NCI-H345 treated with DMSO at 0.1 percent for 48 hours (cell line): ENCODE measurements around the gene CAMKK2.
"Not testable (repeated sequence)": the region's sequence is repeated elsewhere in the genome, so short reads cannot be mapped to it uniquely, and the experiment has no call there.

Experiments used
- DNase-seq: peaks from one replicate; lab custom pipeline; 2025; ENCODE audit not compliant: unreplicated experiment; lab: John Stamatoyannopoulos, UW

Gene CAMKK2

DNA sequence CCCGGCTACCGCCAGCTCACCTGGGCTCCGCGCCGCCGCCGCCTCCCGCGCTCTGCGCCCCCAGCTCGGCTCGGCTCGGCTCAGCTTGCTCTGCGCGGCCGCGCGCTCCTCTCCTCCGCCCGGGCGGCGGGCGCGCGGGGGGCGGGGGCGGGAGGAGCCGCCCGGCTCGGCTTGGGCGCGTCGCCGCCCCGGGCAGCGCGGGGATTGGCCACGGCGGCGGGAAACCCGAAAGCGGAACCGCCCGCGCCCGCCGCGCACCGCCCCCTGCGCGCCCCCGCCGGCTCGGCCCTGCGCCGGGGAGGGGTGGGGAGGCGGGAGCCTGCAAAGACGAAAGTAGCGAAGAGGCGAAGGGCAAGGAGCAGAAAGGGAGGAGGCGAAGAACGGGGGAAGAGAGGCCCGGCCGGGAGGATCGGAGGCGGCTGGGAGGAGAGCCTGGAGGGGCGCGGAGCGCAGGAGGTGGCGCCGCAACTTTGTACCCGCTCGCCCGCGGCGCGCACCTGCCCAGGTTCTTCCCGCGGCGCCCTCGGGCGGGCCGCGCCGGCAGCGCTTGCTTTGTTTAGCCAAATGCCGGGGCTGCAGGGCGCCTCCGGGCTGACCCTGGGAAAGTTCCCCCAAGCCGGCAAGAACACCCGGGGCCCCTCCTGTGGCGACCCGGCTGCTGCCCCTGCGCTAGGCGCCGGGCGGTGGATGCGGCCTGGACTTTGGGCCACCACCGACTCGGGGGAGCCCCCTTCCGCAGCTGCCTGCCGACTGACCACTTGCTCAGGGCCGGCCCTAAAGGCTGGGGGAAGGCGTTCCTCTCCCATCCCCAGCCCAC is at the start of gene CAMKK2:
Gene CAMKK2 (minus strand): TSS at position 92 of the 817 bp plus-strand sequence. CDS start 22,183 bp downstream, outside the sequence.
- peak; percentile 54 for DNase-seq

DNA sequence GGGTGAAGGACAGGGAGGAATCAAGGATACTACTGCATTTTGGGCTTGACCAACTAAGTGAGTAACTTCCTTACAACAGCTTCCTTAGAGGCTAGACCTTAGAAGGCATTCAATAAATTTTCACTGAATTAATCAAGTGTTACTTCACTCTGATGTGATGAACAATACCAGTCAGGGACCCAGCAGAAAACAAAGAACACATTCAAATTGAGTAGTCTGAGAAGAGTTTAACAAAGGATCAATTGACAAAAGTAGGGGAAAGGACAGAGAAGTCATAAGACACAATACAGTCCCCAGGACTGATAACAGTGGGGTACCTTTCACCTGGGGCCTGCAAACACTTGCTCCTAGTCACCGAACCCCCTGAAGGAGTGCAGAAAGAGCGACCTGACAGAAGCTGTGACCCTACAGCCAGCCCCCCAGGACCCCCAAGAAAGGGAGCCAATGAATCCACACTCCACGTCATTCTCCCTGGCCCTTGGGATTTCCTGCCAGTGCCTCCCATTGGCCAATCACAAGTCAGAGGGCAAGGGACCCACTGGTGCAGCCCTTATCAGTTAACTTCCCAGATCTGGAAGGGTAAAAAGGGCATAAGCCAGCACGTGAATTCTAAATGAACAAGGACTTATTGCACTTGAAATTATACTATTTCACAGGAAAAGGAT is 48.8 kb upstream of the CAMKK2 start:
- DNase-seq = no peak

- DNase-seq = no peak
These were observed 48.0 kb upstream of the CAMKK2 start for GRCh38 chr12:121344506-121344905.

- no peak for DNase-seq
These were observed 40.9 kb upstream of the CAMKK2 start for GRCh38 chr12:121337416-121337815.

- peak; percentile 59 for DNase-seq
These were observed 38.2 kb upstream of the CAMKK2 start for GRCh38 chr12:121334513-121335343.

DNA sequence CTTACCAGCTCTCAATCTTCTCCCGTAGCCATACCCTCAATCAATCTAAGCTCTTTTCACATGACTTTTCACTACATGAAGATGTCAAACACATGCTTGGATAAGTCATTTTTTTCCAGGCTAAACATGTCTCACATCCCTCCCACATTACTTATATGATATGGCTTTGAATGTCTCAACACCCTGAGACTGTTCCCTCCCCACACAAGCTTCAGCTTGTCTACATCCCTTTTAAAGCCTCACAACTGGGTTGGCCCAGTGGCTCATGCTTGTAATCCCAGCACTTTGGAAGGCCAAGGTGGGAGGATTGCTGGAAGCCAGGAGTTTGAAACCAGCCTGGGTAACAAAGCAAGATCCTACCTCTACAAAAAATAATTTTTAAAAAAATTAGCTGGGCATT is 37.2 kb upstream of the CAMKK2 start:
- DNase-seq = no peak

- DNase-seq = no peak
These were observed 34.7 kb upstream of the CAMKK2 start for GRCh38 chr12:121331248-121331647.

- no peak for DNase-seq
These were observed 34.2 kb upstream of the CAMKK2 start for GRCh38 chr12:121330692-121331091.

DNA sequence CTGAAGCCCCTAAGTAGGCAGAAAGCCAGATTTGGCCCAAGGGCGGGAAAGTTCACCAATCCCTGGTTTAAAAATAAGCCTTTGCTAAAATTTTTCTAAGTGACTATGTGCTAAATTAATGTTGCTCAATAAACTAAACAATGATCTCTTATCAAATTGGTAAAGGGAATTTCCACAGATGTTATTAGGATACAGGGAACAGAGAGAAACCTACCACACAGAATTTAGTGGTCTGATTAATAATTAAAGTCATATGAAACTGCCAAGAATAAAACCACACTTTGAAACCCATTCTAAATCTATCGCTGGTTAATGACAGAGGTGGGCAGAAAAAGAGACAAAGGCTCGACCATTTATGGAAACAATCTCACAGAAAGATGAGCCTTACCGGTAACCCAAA is 33.7 kb upstream of the CAMKK2 start:
- DNase-seq = no peak

DNA sequence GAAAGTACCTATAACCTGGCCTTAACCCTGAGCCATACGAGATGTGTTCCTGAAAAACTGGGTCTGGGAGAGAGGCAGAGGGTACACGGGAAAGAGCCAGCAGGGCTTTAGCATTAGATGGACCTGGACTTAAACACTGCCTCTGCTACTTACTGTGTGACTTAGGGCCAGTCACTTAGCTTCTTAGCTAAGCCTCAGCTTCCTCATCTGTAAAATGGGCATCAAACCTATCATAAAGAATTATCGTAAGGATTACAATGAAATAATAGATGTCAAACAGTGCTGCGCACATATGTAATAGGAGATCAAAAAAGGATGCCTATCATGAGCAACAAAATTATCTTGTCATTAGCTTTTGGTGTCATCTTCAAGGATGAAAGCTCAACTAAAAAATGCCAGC is 32.1 kb upstream of the CAMKK2 start:
- DNase-seq = no peak

- DNase-seq = no peak
These were observed 30.6 kb upstream of the CAMKK2 start for GRCh38 chr12:121326996-121327674.

DNA sequence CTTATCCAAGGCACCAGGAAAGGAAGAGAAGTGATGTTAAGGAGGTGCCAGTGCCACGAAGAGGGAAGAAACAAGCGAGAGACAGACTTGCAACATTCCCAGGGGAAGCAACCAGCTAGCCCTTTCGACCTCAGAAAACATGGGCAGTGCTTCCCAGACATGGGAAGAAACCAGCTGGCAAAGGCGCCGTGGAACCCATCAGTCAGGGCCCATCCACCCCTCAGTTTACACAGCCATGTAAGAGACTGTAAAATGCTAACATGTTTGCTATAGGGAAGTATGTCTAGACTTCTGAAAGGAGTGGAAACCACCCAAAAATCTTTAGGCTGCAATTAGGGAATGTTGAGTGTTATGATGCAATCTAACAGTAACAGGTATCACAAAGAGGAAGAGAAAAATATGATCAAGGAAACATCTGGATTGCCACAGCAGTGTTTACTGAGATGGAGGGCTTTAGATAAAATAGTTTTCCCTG is 29.4 kb upstream of the CAMKK2 start:
- no peak for DNase-seq

- DNase-seq = no peak
These were observed 27.4 kb upstream of the CAMKK2 start for GRCh38 chr12:121323908-121324307.

GRCh38 chr12:121318121-121318520 is 21.6 kb upstream of the CAMKK2 start:
- DNase-seq = no peak

DNA sequence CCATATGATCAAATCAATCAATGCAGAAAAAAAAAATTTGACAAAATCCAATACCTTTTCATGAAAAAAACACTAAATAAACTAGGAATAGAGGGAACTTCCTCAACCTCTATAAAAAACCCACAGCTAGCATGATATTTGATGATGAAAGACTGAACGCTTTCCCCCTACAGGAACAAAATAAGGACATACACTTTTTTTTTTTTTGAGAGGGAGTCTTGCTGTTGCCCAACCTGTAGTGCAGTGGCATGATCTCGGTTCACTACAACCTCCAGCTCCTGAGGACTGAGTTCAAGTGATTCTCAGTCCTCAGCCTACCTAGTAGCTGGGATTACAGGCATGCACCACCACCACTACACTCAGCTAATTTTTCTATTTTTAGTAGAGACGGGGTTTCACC is 17.9 kb upstream of the CAMKK2 start:
- DNase-seq = no peak

DNA sequence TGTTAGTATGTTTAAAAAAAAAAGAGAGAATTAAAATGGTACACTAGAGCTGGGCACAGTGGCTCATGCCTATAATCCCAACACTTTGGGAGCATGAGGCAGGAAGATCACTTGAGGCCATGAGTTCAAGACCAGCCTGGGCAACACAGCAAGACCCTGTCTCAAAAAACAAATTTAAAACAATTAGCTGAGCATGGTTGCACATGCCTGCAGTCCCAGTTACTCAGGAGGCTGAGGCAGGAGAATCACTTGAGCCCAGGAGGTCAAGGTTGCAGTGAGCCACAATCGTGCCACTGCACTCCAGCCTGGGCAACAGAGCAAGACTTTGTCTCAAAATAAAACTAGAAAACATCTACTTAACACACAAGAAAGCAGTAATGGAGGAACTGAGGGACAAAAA is 13.7 kb upstream of the CAMKK2 start:
- DNase-seq = not testable (repeated sequence)

- not testable (repeated sequence) for DNase-seq
These were observed 10.9 kb upstream of the CAMKK2 start for GRCh38 chr12:121307397-121307796.

GRCh38 chr12:121304306-121304705 is 7.8 kb upstream of the CAMKK2 start:
- no peak for DNase-seq

- DNase-seq = no peak
These were observed 5.4 kb upstream of the CAMKK2 start for GRCh38 chr12:121301876-121302275.

DNA sequence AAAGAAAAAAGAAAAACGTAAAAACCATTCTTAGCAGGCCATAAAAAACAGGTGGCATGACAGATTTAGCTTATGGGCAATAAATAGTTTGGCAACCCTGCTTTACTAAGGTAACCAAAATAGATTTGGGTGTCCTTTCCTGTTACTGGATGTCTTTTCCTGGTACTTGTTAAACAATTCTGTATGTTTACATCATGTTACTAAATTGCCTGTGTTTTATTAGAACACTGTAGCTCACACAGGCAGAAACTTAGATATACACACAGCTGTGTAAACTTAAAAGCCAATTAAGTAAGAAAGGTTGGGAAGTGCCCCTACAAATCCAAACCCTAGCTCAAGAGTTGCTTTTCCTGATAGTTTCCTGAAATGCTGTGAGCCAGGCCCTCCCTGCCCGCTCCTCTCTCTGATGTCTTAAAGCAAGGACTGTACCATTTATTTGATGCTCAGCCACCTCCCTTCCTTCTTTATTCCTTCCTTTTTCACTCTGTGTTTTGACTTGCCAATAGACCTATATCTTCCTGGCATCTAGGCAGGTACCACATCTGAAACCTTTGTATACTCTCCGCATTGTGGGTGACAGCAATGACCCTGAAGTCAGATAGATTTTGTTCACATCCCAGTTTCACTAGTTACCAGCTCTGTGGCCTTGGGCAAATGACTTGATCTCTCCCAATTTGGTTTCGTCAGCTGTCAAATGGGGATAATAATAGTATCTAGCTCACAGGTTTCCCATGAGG is 3.7 kb upstream of the CAMKK2 start:
- DNase-seq = peak; percentile 71
